Ramos (cell line): ENCODE measurements around the gene TKTL2.

Source experiments
- in situ Hi-C: fragments of 300-500 bp; cut with MboI; formaldehyde crosslinking; loops from one replicate; pipeline ENCODE4 v1.14.3; 2022; ENCODE audit warnings: low sequenced_read_pairs; ENCODE audit not compliant: unreplicated experiment

TKTL2 gene

GRCh38 chr4:163473576-163473975, at the start of gene TKTL2:
Gene TKTL2 (minus strand): TSS chr4:163473754. CDS start chr4:163473734, 20 bp downstream.
- in situ Hi-C loops: no loop called here

GRCh38 chr4:163515198-163515597, 41.6 kb upstream of the TKTL2 start:
- in situ Hi-C loops: no loop called here

- in situ Hi-C loops: no loop called here
Measured at GRCh38 chr4:163505374-163505773, 31.8 kb upstream of the TKTL2 start.

GRCh38 chr4:163500586-163500985, 27.0 kb upstream of the TKTL2 start:
- in situ Hi-C loops: no loop called here

GRCh38 chr4:163495900-163496299, 22.3 kb upstream of the TKTL2 start:
- in situ Hi-C loops: no loop called here

GRCh38 chr4:163494360-163495241, 21.0 kb upstream of the TKTL2 start, which contains the start of gene TMA16:
Gene TMA16 (plus strand): TSS chr4:163494690. CDS start chr4:163494802, 112 bp downstream.
- in situ Hi-C loops: no loop called here

- in situ Hi-C loops: no loop called here
Measured at GRCh38 chr4:163493643-163494359, 20.2 kb upstream of the TKTL2 start.

- in situ Hi-C loops: no loop called here
Measured at GRCh38 chr4:163492951-163493504, 19.5 kb upstream of the TKTL2 start.

- in situ Hi-C loops: loop anchor here (10.0 kb wide), 1 partner anchor 255 kb away; no protein-coding TSS in a partner anchor
Measured at GRCh38 chr4:163489929-163490328, 16.4 kb upstream of the TKTL2 start.

- in situ Hi-C loops: loop anchor here (10.0 kb wide), 1 partner anchor 258 kb away; no protein-coding TSS in a partner anchor
Measured at GRCh38 chr4:163486321-163486720, 12.8 kb upstream of the TKTL2 start.

GRCh38 chr4:163485589-163485988, 12.0 kb upstream of the TKTL2 start:
- in situ Hi-C loops: loop anchor here (10.0 kb wide), 1 partner anchor 259 kb away; no protein-coding TSS in a partner anchor

GRCh38 chr4:163484906-163485305, 11.4 kb upstream of the TKTL2 start:
- in situ Hi-C loops: loop anchor here (5.0 to 10.0 kb wide), 2 partner anchors 62 to 260 kb away; no protein-coding TSS in a partner anchor

- in situ Hi-C loops: loop anchor here (5.0 to 10.0 kb wide), 2 partner anchors 65 to 263 kb away; no protein-coding TSS in a partner anchor
Measured at GRCh38 chr4:163482190-163482589, 8.6 kb upstream of the TKTL2 start.

- in situ Hi-C loops: no loop called here
Measured at GRCh38 chr4:163476761-163477438, 3.3 kb upstream of the TKTL2 start.

- in situ Hi-C loops: no loop called here
Measured at GRCh38 chr4:163474027-163474426, 473 bp upstream of the TKTL2 start.

GRCh38 chr4:163473130-163473529, 424 bp downstream of the TKTL2 start:
- in situ Hi-C loops: no loop called here

- in situ Hi-C loops: no loop called here
Measured at GRCh38 chr4:163470391-163470790, 3.2 kb downstream of the TKTL2 start.

- in situ Hi-C loops: no loop called here
Measured at GRCh38 chr4:163467082-163467770, 6.3 kb downstream of the TKTL2 start.

GRCh38 chr4:163462556-163462955, 11.0 kb downstream of the TKTL2 start:
- in situ Hi-C loops: no loop called here
